IMR-90 (cell line): Measurements from ENCODE around the gene LAMTOR1. TPM values are rescaled to one million over a fixed set of nuclear protein-coding genes. Genes with fewer than 3 reads are reported as not detected.

ENCODE experiments used
- ATAC-seq: fragments of 200-7000 bp; cut with Tn5 transposase; 2 replicates; pipeline ENCODE4 v1.9.1; 2020; ENCODE audit warnings: low read depth, mild to moderate bottlenecking, moderate library complexity
- BruUV-seq: library from RNA; stranded (reverse); fragments of 400-500 nt; replicated peaks from 2 replicates; lab custom pipeline; 2021; lab: Mats Ljungman, UMichigan
- CTCF ChIA-PET: fragments of 300-600 bp; formaldehyde crosslinking; extraction: SDS; loops from one replicate; lab custom pipeline; 2021; ENCODE audit warnings: antibody characterized with exemption; lab: Yijun Ruan, JAX
- POLR2A ChIA-PET: fragments of 300-600 bp; sonication (Branson Sonifier 250); formaldehyde crosslinking; loops from one replicate; lab custom pipeline; 2022; ENCODE audit warnings: antibody characterized with exemption; ENCODE audit not compliant: unreplicated experiment; lab: Charles Lee
- DNase-seq: peaks from one replicate; pipeline ENCODE4 v3.0.0; 2013
- H2AFZ ChIP-seq: replicated peaks from 2 replicates; pipeline ENCODE3; 2013; ENCODE audit warnings: low read length, mild to moderate bottlenecking; ENCODE audit not compliant: poor library complexity
- H2AK5ac ChIP-seq: 2 replicates; pipeline ENCODE4 v1.6.1; 2013; ENCODE audit warnings: low read depth, low read length, inconsistent platforms
- H2AK9ac ChIP-seq: replicated peaks from 2 replicates; pipeline ENCODE3; 2013; ENCODE audit warnings: mild to moderate bottlenecking, low read depth, low read length, moderate library complexity; ENCODE audit not compliant: poor library complexity
- H2BK120ac ChIP-seq: 2 replicates; pipeline ENCODE4 v1.6.1; 2013; ENCODE audit warnings: low read depth, low read length, inconsistent platforms
- H2BK15ac ChIP-seq: 3 replicates; pipeline ENCODE4 v1.6.1; 2013; ENCODE audit warnings: low read depth, low read length, inconsistent platforms
- H2BK20ac ChIP-seq: 2 replicates; pipeline ENCODE4 v1.6.1; 2013; ENCODE audit warnings: low read depth, mild to moderate bottlenecking, inconsistent platforms, low read length, moderate library complexity
- H2BK5ac ChIP-seq: 2 replicates; pipeline ENCODE4 v1.6.1; 2013; ENCODE audit warnings: mild to moderate bottlenecking, low read depth, low read length, inconsistent platforms; ENCODE audit not compliant: poor library complexity, severe bottlenecking
- H3K14ac ChIP-seq: replicated peaks from 2 replicates; pipeline ENCODE4 v1.6.1; 2013; ENCODE audit warnings: low read depth, low read length, inconsistent platforms
- H3K18ac ChIP-seq: 2 replicates; pipeline ENCODE4 v1.6.1; 2013; ENCODE audit warnings: low read depth, low read length, control low read depth
- H3K23ac ChIP-seq: 2 replicates; pipeline ENCODE4 v1.6.1; 2013; ENCODE audit warnings: low read depth, low read length, inconsistent platforms
- H3K27ac ChIP-seq: 2 replicates; pipeline ENCODE4 v1.5.1; 2013; ENCODE audit warnings: mild to moderate bottlenecking, control low read depth, low read length; ENCODE audit not compliant: insufficient read depth
- H3K27me3 ChIP-seq: 2 replicates; pipeline ENCODE4 v1.6.1; 2013; ENCODE audit warnings: low read length; ENCODE audit not compliant: control insufficient read depth, insufficient read depth
- H3K36me3 ChIP-seq: 2 replicates; pipeline ENCODE4 v1.6.1; 2013; ENCODE audit warnings: low read length, mixed read lengths; ENCODE audit not compliant: control insufficient read depth, insufficient read depth
- H3K4ac ChIP-seq: 2 replicates; pipeline ENCODE4 v1.6.1; 2013; ENCODE audit warnings: low read depth, low read length, inconsistent platforms
- H3K4me1 ChIP-seq: 2 replicates; pipeline ENCODE4 v1.6.1; 2013; ENCODE audit warnings: low read length, mixed read lengths; ENCODE audit not compliant: control insufficient read depth, insufficient read depth
- H3K4me2 ChIP-seq: 2 replicates; pipeline ENCODE4 v1.6.1; 2013; ENCODE audit warnings: low read depth, mild to moderate bottlenecking, control low read depth, low read length, moderate library complexity
- H3K4me3 ChIP-seq: 2 replicates; pipeline ENCODE4 v1.5.1; 2013; ENCODE audit warnings: low read depth, mild to moderate bottlenecking, control low read depth, low read length, moderate library complexity; ENCODE audit not compliant: insufficient read depth
- H3K56ac ChIP-seq: 2 replicates; pipeline ENCODE4 v1.6.1; 2013; ENCODE audit warnings: low read length, inconsistent platforms; ENCODE audit not compliant: insufficient read depth; ENCODE audit errors: extremely low read depth
- H3K79me1 ChIP-seq, 2 experiments: 2 replicates each; pipeline ENCODE4 v1.6.1; 2013; ENCODE audit warnings: low read length in 2 of 2, inconsistent platforms in 1 of 2, low read depth in 1 of 2
- H3K9ac ChIP-seq: 2 replicates; pipeline ENCODE4 v1.6.1; 2013; ENCODE audit warnings: low read depth, low read length, control low read depth
- H3K9me1 ChIP-seq: 2 replicates; pipeline ENCODE4 v1.6.1; 2013; ENCODE audit warnings: low read length, inconsistent platforms; ENCODE audit not compliant: insufficient read depth
- H3K9me3 ChIP-seq: 2 replicates; pipeline ENCODE4 v1.6.1; 2013; ENCODE audit warnings: low read length; ENCODE audit not compliant: control insufficient read depth, insufficient read depth
- H4K20me1 ChIP-seq: 2 replicates; pipeline ENCODE4 v1.6.1; 2013; ENCODE audit warnings: low read length, inconsistent platforms; ENCODE audit not compliant: insufficient read depth
- H4K5ac ChIP-seq: 2 replicates; pipeline ENCODE4 v1.6.1; 2013; ENCODE audit warnings: mild to moderate bottlenecking, low read depth, low read length, control low read depth
- H4K8ac ChIP-seq, 2 experiments: 2 replicates each; pipeline ENCODE4 v1.6.1; 2013; ENCODE audit warnings: low read depth in 2 of 2, low read length in 2 of 2, control low read depth in 1 of 2, inconsistent platforms in 1 of 2
- H4K91ac ChIP-seq: 2 replicates; pipeline ENCODE4 v1.6.1; 2013; ENCODE audit warnings: low read depth, low read length, inconsistent platforms; ENCODE audit not compliant: insufficient read depth
- CEBPB ChIP-seq: IDR thresholded peaks from 2 replicates; pipeline ENCODE4 v1.6.1; 2012; ENCODE audit warnings: low read depth, low read length, improper control_type of control experiment
- FOS ChIP-seq: fragments of 150-350 bp; IDR thresholded peaks from 2 replicates; pipeline ENCODE4 v1.6.1; 2016; ENCODE audit warnings: low read depth, low read length
- MAZ ChIP-seq: IDR thresholded peaks from 2 replicates; pipeline ENCODE4 v1.6.1; 2012; ENCODE audit warnings: low read depth, mild to moderate bottlenecking, low read length, improper control_type of control experiment, moderate library complexity, borderline replicate concordance
- NFE2L2 ChIP-seq: fragments of 150-350 bp; IDR thresholded peaks from 2 replicates; pipeline ENCODE4 v1.6.1; 2016; ENCODE audit warnings: low read depth, mild to moderate bottlenecking, low read length
- WGBS, 2 experiments: methylation state at CpG; one replicate each; pipeline versions ENCODE4 v1.1.5 to v1.1.7; 2013; ENCODE audit warnings: missing lambda C conversion rate in 2 of 2; ENCODE audit not compliant: insufficient read length in 1 of 2; ENCODE audit errors: extremely low coverage in 2 of 2; 5-methylcytosine and 5-hydroxymethylcytosine counted together
- dilution Hi-C: fragments of 300-500 bp; cut with HindIII; formaldehyde crosslinking; loops from one replicate; pipeline ENCODE4 v1.14.3; 2018; ENCODE audit warnings: low sequenced_read_pairs; ENCODE audit not compliant: unreplicated experiment
- in situ Hi-C: fragments of 300-500 bp; cut with MboI; formaldehyde crosslinking; loops from 3 replicates; pipeline ENCODE4 v1.14.3; 2019; ENCODE audit warnings: low sequenced_read_pairs, inconsistent platforms, mixed read lengths
- intact Hi-C: fragments of 100-400 bp; cut with micrococcal nuclease; formaldehyde crosslinking; loops from 2 replicates; pipeline ENCODE4 v1.10.0; 2022
- polyA plus RNA-seq, 3 experiments: library from polyadenylated mRNA; depleted of rRNA; stranded (reverse); fragments of >200 nt; gene quantifications; 2 replicates each; pipeline ENCODE4 v1.2.3, GENCODE V29; 2012; ENCODE audit warnings: low replicate concordance in 1 of 3
- total RNA-seq: library from RNA; depleted of rRNA; stranded (reverse); fragments of >200 nt; gene quantifications from 2 replicates; pipeline ENCODE4 v1.2.3, GENCODE V29; 2012

LAMTOR1 gene
- total and polyA plus RNA-seq, 2 of the 4 experiments (the other 2 are of a cell fraction) = 126 to 137 TPM

DNA sequence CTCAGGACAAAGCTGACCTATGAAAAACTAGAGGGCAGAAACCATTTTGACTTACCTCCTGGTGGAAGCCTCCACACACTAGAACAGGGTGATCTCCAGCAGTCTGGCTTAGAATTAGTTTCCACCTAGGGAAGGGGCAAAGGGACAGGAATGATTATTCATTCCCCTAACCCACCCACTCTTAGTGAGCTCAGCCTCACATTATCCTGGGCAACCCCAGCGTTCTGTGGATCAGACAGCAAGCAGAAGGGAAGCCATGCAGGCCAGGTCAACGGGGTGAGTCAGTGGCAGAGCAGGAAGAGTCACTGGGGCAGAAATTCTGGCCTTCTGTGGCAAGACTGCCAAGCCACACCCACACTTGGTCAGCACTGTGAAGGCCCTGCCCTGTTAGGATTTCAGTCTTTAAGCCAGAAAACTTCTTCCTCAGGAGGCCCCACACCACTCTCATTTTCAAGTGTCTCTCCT, 33.3 kb downstream of the LAMTOR1 start:
- intact Hi-C loops (no loop called here), in situ Hi-C loops (no loop called here)
- TF ChIP-seq CEBPB (peak; percentile 57; the same call in 1 of the 2 replicates), MAZ (no peak), NFE2L2 (no peak), FOS (peak; percentile 71)

More for the DNA sequence above, 33.3 kb downstream of the LAMTOR1 start:
- DNase-seq = peak; percentile 84
- Histone ChIP-seq H3K4ac (peak overlapping the region; percentile 85), H3K36me3 (no peaks in the 10 kb centered on the region; the same call in 1 of the 2 replicates), H2BK5ac (peak overlapping the region; percentile 86), H3K9me1 (peaks cover 21% of the 10 kb centered on the region), H3K9ac (peak overlapping the region; percentile 60), H3K79me1 (peaks cover 35 to 67% of the 10 kb centered on the region in 2 experiments), H3K4me2 (peak overlapping the region; percentile 72), H2BK120ac (peak overlapping the region; percentile 75), H2AFZ (peak overlapping the region; percentile 53), H4K5ac (peak overlapping the region; percentile 85), H4K8ac (peak overlapping the region; percentile 26 to 92; a peak in 3 of 4 replicates), H3K4me3 (no peak overlapping the region), H2BK20ac (peak overlapping the region; percentile 45; the same call in 1 of the 2 replicates), H2AK5ac (peak overlapping the region; percentile 97), H3K14ac (peak overlapping the region; percentile 91), H4K91ac (peak overlapping the region; percentile 79), H3K4me1 (peaks cover 30% of the 10 kb centered on the region), H3K27me3 (no peaks in the 10 kb centered on the region), H3K9me3 (no peaks in the 10 kb centered on the region), H3K27ac (peak overlapping the region; percentile 73), H3K23ac (peak overlapping the region; percentile 50; the same call in 1 of the 2 replicates), H2BK15ac (peak overlapping the region; percentile 86), H4K20me1 (peaks cover 7% of the 10 kb centered on the region; the same call in 1 of the 2 replicates), H3K18ac (peak overlapping the region; percentile 78), H3K56ac (peak overlapping the region; percentile 83), H2AK9ac (peak overlapping the region; percentile 3)
- ATAC-seq = peak; percentile 86
- ChIA-PET CTCF (interaction anchor here (2.0 kb wide), 1 partner anchor 45 kb away, joined by 7 read pairs; no protein-coding TSS in a partner anchor), POLR2A (no interaction called here)
- no TSS peak for BruUV-seq
- 0% methylated on average over 1 of the region's 2 CpGs; no CpG with 5 or more reads in 1 of the 2 experiments for WGBS, 2 experiments
- dilution Hi-C loops = no loop called here
